Right lobe of liver (tissue), 6 donors: ENCODE data around the gene DOCK10. TPM values are rescaled to one million over a fixed set of nuclear protein-coding genes. Genes with fewer than 3 reads are reported as not detected.

Experiments used
- ATAC-seq, 4 donors: fragments of 200-7000 bp; cut with Tn5 transposase; one replicate each; pipeline ENCODE4 v1.9.1; 2020; ENCODE audit warnings: mild to moderate bottlenecking in 4 of 4, moderate library complexity in 4 of 4
- DNase-seq, 3 donors: peaks; one replicate each; pipeline ENCODE4 v3.0.0-alpha.2; 2020
- H3K27ac ChIP-seq, 3 donors: fragments of 200-600 bp; one replicate each; pipeline ENCODE4 v1.8.0; 2022
- H3K27me3 ChIP-seq, 2 donors: fragments of 200-600 bp; one replicate each; pipeline ENCODE4 v1.8.0; 2022
- H3K36me3 ChIP-seq, 4 donors: fragments of 200-600 bp; sonication (generic) in 1 of 4; one replicate each; pipeline versions ENCODE4 v1.5.1 to v1.8.0; 2017 to 2022; ENCODE audit warnings: control low read depth in 1 of 4
- H3K4me1 ChIP-seq, 4 donors: fragments of 200-600 bp; sonication (generic) in 1 of 4; one replicate each; pipeline versions ENCODE4 v1.5.1 to v1.8.0; 2017 to 2022; ENCODE audit warnings: control low read depth in 1 of 4
- H3K4me3 ChIP-seq, 3 donors: fragments of 200-600 bp; one replicate each; pipeline ENCODE4 v1.8.0; 2022
- H3K9me3 ChIP-seq, 4 donors: fragments of 200-600 bp; sonication (generic) in 1 of 4; one replicate each; pipeline versions ENCODE4 v1.5.1 to v1.8.0; 2017 to 2022; ENCODE audit warnings: control low read depth in 1 of 4
- CTCF ChIP-seq, 4 donors: fragments of 200-600 bp in 3 of 4; fragments of 450-650 bp in 1 of 4; IDR thresholded peaks; one replicate each; pipeline versions ENCODE4 v1.5.1 to v1.8.0; 2016 to 2022; ENCODE audit warnings: antibody characterized with exemption in 4 of 4, mild to moderate bottlenecking in 2 of 4
- POLR2A ChIP-seq: fragments of 450-650 bp; IDR thresholded peaks from one replicate; pipeline ENCODE4 v1.6.1; 2017; ENCODE audit warnings: antibody characterized with exemption, mild to moderate bottlenecking
- WGBS: methylation state at CpG from one replicate; pipeline ENCODE4 v1.1.6; 2018; ENCODE audit warnings: low coverage, low lambda C conversion rate; ENCODE audit not compliant: insufficient coverage; ENCODE audit errors: missing lambda C conversion rate; 5-methylcytosine and 5-hydroxymethylcytosine counted together
- intact Hi-C, 2 donors: fragments of 100-400 bp; cut with DNase I; formaldehyde crosslinking; loops; one replicate each; pipeline versions ENCODE4 v1.11.2 to v1.14.1; 2022
- total RNA-seq, 6 experiments: library from RNA; depleted of rRNA in 2 of 6; stranded (reverse); fragments of >200 nt in 2 of 6; fragmentation: NEBNext Ultra II Directional in 3 of 6; extraction: Animal tissue kit (Norgen Biotek cat#: 25700) in 3 of 6; gene quantifications; one replicate each; pipeline versions ENCODE4 v1.1.0 to v1.2.4, GENCODE V29; 2016 to 2023
- donor health status: DM: no; HTN: yes; CAD: no.
- donor health status: DM: no; HTN: no; CAD: no.
- donor health status: DM: no; HTN: no; CAD: no.
- donor health status: DM: no; HTN: yes; CAD: no.
- donor health status: DM: no; HTN: yes; CAD: no.

DOCK10 gene
- total RNA-seq, 6 experiments from 2014 or later = 5.1 to 10.2 (median 7.1) TPM

- no peak for DNase-seq
- Histone ChIP-seq H3K4me3 (no peak overlapping the region), H3K4me1 (no peaks in the 10 kb centered on the region), H3K27ac (no peak overlapping the region), H3K27me3 (no peaks in the 10 kb centered on the region), H3K36me3 (no peaks in the 10 kb centered on the region), H3K9me3 (no peaks in the 10 kb centered on the region)
- intact Hi-C loops = no loop called here
- ATAC-seq = no peak
- 60% methylated on average over 1 of the region's 1 CpG for WGBS
- TF ChIP-seq POLR2A (no peak), CTCF (IDR thresholded peaks at IDR 0.05) (no peak)
These were observed 5.8 kb downstream of the DOCK10 start for GRCh38 chr2:225036431-225036830.

DNA sequence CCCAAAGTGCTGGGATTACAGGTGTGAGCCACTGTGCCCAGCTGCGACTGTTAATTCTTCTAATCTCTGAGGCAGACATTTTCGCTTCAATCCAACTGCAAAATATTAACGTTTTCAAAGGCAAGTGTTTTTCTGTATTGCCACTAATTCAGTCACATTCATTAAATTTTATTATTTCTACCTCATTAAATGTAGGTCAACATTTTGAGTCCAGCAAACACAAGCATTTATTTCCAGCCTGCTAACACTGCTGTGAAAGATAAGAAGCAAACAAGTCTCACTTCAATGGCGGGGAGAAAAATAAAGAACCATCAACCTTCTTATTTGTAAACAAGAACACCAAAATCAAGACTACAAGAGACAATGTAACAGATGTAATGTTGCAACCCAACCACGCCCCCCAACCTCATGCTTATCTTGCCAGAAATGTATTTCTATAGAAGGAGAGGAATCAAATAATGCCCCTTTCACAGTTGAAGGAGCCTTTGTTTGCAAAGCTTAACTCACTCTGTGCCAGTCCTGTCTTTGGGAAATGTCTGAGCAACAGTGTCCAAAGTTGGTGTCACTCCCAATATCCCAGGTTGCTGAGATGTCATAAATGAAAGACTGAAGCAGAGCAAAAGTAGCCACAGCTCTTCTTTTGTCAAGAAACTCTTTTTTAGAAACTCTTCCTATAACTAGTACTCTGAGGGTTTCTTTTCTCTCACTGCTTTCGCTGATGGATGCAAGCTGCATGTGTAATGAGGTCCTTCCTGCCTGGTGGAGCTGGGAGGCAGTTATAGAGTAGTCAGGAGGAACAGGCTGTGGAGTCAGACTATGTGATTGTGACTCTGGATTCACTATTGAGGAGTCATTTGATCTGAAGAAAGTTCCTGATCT lies 8.6 kb downstream of the DOCK10 start:
- Histone ChIP-seq H3K4me3 (no peak overlapping the region), H3K27me3 (no peaks in the 10 kb centered on the region), H3K36me3 (no peaks in the 10 kb centered on the region), H3K9me3 (no peaks in the 10 kb centered on the region), H3K27ac (no peak overlapping the region), H3K4me1 (no peaks in the 10 kb centered on the region)
- 87% methylated on average over 6 of the region's 6 CpGs for WGBS
- ATAC-seq (no peak), DNase-seq (no peak)
- TF ChIP-seq POLR2A (no peak), CTCF (IDR thresholded peaks at IDR 0.05) (no peak)
- intact Hi-C loops = no loop called here

DNA sequence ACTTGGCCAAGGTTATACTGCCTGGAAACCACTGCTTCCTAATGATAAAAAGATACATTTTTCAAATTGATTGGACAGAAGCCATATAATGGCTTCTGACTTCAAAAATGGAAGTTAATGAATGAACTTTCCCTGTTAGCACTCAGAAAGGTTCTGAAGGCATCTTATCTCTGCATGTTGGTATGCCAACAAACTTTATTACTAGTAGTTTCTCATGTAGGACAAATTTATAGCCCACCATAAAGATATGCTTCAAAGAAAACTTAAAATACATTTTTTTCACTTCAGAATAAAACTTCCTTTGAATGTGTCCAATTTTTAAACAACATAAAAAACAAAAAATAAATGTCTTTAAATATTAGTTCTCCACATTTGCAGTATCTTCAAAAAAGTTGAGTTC lies 10.0 kb downstream of the DOCK10 start:
- Histone ChIP-seq H3K36me3 (no peaks in the 10 kb centered on the region), H3K9me3 (no peaks in the 10 kb centered on the region), H3K4me3 (no peak overlapping the region), H3K27ac (no peak overlapping the region), H3K4me1 (no peaks in the 10 kb centered on the region), H3K27me3 (no peaks in the 10 kb centered on the region)
- DNase-seq = no peak
- intact Hi-C loops = no loop called here
- no peak for ATAC-seq
- no peak for TF ChIP-seq CTCF (IDR thresholded peaks at IDR 0.05)
- no peak for TF ChIP-seq POLR2A

DNA sequence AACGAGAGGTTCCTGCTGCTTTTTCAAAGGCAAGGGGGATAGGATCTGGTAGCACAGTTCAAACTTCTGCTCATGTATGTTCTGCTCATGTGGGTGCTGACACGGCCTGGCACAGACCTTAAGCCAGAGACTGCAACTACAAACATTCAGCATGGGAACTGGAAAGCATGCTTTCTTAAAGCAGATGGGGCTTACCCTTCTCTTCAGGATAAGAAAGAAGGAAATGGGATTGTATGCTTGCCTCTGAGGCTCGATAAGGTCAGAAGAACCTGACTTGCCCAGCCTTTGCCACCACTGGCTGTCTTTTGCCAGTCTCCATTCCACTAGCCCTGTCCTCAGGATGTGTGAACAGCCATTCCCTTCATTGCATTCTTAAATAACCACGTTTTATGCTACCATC lies 10.7 kb downstream of the DOCK10 start:
- Histone ChIP-seq H3K4me1 (no peaks in the 10 kb centered on the region), H3K27me3 (no peaks in the 10 kb centered on the region), H3K9me3 (no peaks in the 10 kb centered on the region), H3K4me3 (no peak overlapping the region), H3K27ac (no peak overlapping the region), H3K36me3 (no peaks in the 10 kb centered on the region)
- intact Hi-C loops = no loop called here
- DNase-seq (no peak), ATAC-seq (no peak)
- WGBS = 65% methylated on average over 2 of the region's 4 CpGs
- no peak for TF ChIP-seq CTCF (IDR thresholded peaks at IDR 0.05)
- TF ChIP-seq POLR2A = no peak
